ENCODE results near the gene MAPK7.
"Not testable (repeated sequence)": the region's sequence is repeated elsewhere in the genome, so short reads cannot be mapped to it uniquely, and the experiment has no call there.

The MAPK7 gene

DNA sequence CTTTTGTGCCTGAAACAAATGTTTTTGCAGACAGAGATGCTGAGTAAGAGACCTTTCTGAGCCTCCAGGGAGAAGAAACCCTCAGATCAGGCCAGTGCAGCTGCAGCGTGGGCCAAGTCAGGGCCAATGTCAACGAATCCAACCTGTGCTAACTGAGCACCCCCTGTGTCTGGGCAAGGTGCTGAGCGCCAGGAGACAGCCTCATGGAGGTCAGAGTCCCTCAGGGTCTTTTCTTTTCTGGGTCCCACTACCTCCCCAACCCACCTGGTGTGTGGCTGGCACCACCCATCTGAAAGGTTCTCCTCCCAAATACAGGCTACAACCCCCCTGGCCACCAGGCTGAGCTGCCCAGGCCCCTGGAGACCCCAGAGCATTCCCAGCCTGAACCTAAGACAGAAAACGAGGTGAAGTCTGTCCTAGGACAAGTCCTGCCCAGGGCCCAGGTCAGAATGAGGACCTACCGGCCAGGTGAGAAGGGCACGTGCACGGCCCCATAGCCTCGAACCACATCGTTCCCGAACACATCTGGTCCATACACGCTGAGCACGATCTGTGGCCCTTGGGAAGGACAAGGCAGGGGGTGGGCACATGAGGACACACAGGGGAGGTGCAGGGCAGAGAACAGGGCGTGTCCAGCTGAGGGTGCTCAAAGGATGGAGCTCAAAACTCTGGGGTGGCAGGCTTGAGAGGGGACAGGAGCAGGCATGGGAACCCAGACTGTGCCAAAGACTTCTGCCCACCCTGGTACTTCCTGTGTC lies 30.8 kb upstream of the MAPK7 start:
- no peak overlapping the region for H3K27ac Mint-ChIP-seq
- H3K4me3 Mint-ChIP-seq, result no peak overlapping the region
- no peaks in the 10 kb centered on the region for H3K36me3 Mint-ChIP-seq (ENCODE audit: low read depth)
- peaks cover 8% of the 10 kb centered on the region for H3K27me3 Mint-ChIP-seq (ENCODE audit: low read depth)
- no peaks in the 10 kb centered on the region for H3K4me1 Mint-ChIP-seq (ENCODE audit: low read depth)
- H3K9me3 Mint-ChIP-seq, result no peaks in the 10 kb centered on the region

DNA sequence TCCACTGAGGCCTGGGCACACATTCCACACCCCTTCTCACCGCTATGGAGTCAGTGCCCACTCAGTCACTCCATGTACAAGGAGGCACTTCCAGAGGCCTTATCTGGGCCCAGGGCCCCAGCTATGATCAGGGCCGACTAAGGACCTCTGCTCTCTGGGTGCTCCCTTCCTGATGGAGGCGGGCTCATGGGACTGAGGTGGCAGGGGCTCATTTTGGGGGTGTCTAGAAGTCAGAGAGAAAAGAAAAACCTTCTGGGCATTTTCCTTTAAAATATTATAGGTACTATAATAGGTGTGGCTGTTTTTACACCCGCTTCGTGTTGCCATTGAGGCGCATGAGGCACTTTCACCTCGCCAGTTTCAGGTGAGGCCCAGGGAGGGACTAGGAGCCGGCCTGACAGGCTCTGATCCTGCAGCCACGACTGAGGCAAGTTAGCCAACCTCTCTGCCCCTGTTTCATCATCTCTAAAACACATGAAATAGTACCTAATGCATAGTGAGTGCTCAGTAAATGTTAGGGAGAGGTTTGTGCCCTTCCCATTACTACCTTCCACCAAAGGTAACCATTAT lies 30.1 kb upstream of the MAPK7 start:
- H3K9me3 Mint-ChIP-seq, result no peaks in the 10 kb centered on the region
- no peaks in the 10 kb centered on the region for H3K36me3 Mint-ChIP-seq (ENCODE audit: low read depth)
- H3K4me3 Mint-ChIP-seq, result no peak overlapping the region
- no peak overlapping the region for H3K27ac Mint-ChIP-seq
- H3K4me1 Mint-ChIP-seq (ENCODE audit: low read depth), result no peaks in the 10 kb centered on the region
- peaks cover 8% of the 10 kb centered on the region for H3K27me3 Mint-ChIP-seq (ENCODE audit: low read depth)

DNA sequence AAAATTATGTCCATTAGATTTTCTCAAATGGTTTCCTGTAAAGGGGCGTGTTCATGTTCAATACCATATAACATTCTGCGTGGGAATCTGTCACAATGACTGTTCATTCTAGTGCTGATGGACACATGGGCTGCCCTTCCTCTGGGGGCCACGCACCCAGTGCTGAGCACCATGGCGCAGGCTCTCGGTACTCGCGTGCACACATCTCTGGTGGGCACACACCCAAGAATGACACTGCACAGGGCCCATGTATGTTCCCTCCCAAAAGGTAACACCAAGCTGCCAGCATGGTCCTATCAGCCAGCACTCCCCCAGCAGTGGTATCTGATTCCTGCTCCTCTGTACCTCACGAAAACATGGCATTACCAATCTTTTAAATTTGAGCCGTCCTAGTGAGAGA lies 29.5 kb upstream of the MAPK7 start:
- H3K4me1 Mint-ChIP-seq (ENCODE audit: low read depth), result no peaks in the 10 kb centered on the region
- peaks cover 8% of the 10 kb centered on the region for H3K27me3 Mint-ChIP-seq (ENCODE audit: low read depth)
- no peaks in the 10 kb centered on the region for H3K9me3 Mint-ChIP-seq
- no peak overlapping the region for H3K4me3 Mint-ChIP-seq
- no peak overlapping the region for H3K27ac Mint-ChIP-seq
- H3K36me3 Mint-ChIP-seq (ENCODE audit: low read depth), result no peaks in the 10 kb centered on the region

DNA sequence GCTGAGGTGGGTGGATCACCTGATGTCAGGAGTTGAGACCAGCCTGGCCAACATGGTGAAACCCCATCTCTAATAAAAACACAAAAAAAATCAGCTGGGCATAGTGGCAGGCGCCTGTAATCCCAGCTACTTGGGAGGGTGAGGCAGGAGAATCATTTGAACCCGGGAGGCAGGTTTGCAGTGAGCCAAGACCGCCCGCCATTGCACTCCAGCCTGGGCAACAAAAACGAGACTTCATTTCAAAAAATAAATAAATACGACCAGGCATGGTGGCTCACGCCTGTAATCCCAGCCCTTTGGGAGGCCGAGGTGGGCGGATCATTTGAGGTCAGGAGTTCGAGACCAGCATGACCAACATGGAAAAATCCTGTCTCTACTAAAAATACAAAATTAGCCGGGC lies 24.9 kb upstream of the MAPK7 start:
- H3K27me3 Mint-ChIP-seq (ENCODE audit: low read depth), result peaks cover 25% of the 10 kb centered on the region
- H3K36me3 Mint-ChIP-seq (ENCODE audit: low read depth); H3K4me3 Mint-ChIP-seq: not testable (repeated sequence)

DNA sequence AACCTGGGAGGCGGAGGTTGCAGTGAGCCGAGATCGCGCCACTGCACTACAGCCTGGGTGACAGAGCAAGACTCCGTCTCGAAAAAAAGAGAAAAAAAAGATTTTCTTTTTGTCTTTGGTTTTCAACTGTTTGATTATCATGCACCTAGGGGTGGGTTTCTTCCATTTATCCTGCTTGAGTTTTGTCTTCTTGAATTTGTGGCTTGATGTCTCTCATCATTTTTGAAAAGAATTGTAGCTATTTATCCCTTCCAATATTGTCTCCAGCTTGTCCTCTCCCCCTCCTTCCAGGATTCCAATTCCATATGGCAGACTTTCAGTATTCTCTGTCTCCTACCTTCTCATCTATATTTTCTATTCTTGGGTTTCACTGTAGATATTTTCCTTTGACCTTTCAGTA lies 23.6 kb upstream of the MAPK7 start:
- no peaks in the 10 kb centered on the region for H3K4me1 Mint-ChIP-seq (ENCODE audit: low read depth)
- H3K27ac Mint-ChIP-seq, result no peak overlapping the region
- no peak overlapping the region for H3K4me3 Mint-ChIP-seq
- no peaks in the 10 kb centered on the region for H3K9me3 Mint-ChIP-seq
- no peaks in the 10 kb centered on the region for H3K36me3 Mint-ChIP-seq (ENCODE audit: low read depth)
- peaks cover 33% of the 10 kb centered on the region for H3K27me3 Mint-ChIP-seq (ENCODE audit: low read depth)

More for the DNA sequence above, 24.9 kb upstream of the MAPK7 start:
- H3K9me3 Mint-ChIP-seq; H3K4me1 Mint-ChIP-seq (ENCODE audit: low read depth); H3K27ac Mint-ChIP-seq: not testable (repeated sequence)

DNA sequence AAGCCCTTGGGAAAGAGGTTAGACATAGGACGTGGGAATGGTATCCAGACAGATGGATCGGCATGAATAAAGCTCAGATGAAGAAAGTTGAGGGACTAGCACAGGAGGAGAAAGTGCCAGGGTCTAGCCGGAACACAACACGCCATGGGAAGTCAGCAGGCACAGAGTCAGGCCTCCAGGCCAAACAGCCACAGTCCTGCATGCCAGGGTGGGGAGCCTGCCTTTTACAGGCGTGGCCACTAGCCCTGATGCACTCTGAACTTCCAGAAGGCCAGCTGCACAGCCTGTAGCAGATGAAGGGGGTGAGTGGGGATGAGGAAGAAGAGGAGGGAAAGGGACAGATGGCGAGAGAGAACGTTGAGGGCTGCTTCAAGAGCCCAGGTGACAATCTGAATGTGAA lies 20.9 kb upstream of the MAPK7 start:
- Mint-ChIP-seq H3K9me3 (no peaks in the 10 kb centered on the region), H3K27ac (no peak overlapping the region), H3K27me3 (ENCODE audit: low read depth) (peaks cover 33% of the 10 kb centered on the region), H3K4me1 (ENCODE audit: low read depth) (peaks cover 1% of the 10 kb centered on the region), H3K36me3 (ENCODE audit: low read depth) (no peaks in the 10 kb centered on the region), H3K4me3 (no peak overlapping the region)

DNA sequence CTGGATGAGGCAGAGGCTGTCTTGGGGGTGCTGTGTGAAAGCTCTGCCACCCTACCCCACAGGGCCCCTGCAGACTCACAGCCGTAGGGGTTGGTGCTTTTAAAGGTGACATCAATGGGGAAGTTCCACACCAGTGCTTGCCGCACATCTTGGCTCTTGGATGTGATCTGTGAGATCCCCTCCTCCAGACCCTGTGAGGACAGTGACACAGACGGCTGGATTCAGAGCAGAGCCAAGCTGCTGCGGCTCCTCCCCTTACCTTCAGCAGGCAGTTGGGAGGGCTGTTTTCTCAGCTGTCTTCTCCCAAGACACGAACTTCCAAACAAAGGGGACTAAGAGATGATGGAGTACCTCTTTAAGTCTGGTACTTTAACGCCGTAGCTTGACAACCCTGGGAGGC lies 20.5 kb upstream of the MAPK7 start:
- peaks cover 1% of the 10 kb centered on the region for H3K4me1 Mint-ChIP-seq (ENCODE audit: low read depth)
- peaks cover 33% of the 10 kb centered on the region for H3K27me3 Mint-ChIP-seq (ENCODE audit: low read depth)
- H3K4me3 Mint-ChIP-seq, result no peak overlapping the region
- no peaks in the 10 kb centered on the region for H3K9me3 Mint-ChIP-seq
- H3K36me3 Mint-ChIP-seq (ENCODE audit: low read depth), result no peaks in the 10 kb centered on the region
- no peak overlapping the region for H3K27ac Mint-ChIP-seq

DNA sequence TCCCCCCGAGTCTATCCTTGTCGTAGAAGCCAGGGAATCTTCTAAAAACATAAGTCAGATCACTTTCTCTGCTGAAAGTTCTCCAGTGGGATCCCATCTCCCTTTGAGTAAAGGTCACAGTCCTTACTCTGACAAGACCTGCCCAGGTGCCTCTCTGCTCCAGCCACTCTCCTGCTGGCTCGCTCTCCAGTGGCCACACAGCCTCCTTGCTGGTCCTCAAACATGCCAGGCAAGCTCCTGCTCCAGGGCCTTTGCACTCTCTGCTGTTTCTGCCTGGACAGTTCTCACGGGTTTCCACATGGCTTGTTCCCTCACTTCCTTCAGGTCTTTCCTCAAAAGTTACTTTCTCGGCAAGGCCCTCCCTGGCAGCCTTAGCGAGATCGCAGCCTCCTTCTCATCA lies 19.1 kb upstream of the MAPK7 start:
- Mint-ChIP-seq H3K36me3 (ENCODE audit: low read depth) (no peaks in the 10 kb centered on the region), H3K27ac (no peak overlapping the region), H3K9me3 (no peaks in the 10 kb centered on the region), H3K27me3 (ENCODE audit: low read depth) (peaks cover 30% of the 10 kb centered on the region), H3K4me3 (no peak overlapping the region), H3K4me1 (ENCODE audit: low read depth) (peaks cover 3% of the 10 kb centered on the region)

DNA sequence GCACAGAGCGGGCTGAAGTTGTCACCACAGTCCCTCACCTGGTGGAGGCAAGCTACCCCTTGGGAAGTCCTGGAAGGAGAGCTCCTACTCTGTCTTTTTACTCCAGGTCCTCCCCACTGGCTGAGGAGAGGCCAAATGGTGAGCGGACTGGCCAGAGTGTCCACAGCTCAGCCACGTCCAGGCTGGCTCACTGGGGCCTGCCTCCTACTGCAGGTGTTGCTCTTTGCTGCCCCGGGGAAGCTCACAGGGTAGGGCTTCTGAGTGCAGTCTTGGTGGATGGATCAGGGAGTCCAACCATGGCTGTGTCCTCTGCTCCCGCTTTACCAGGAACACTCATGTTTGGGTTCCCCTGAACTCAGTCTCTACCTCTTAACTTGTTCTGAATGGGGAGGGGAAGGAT lies 18.4 kb upstream of the MAPK7 start:
- peaks cover 28% of the 10 kb centered on the region for H3K27me3 Mint-ChIP-seq (ENCODE audit: low read depth)
- no peak overlapping the region for H3K4me3 Mint-ChIP-seq
- H3K27ac Mint-ChIP-seq, result no peak overlapping the region
- H3K36me3 Mint-ChIP-seq (ENCODE audit: low read depth), result no peaks in the 10 kb centered on the region
- no peaks in the 10 kb centered on the region for H3K9me3 Mint-ChIP-seq
- H3K4me1 Mint-ChIP-seq (ENCODE audit: low read depth), result peaks cover 3% of the 10 kb centered on the region

DNA sequence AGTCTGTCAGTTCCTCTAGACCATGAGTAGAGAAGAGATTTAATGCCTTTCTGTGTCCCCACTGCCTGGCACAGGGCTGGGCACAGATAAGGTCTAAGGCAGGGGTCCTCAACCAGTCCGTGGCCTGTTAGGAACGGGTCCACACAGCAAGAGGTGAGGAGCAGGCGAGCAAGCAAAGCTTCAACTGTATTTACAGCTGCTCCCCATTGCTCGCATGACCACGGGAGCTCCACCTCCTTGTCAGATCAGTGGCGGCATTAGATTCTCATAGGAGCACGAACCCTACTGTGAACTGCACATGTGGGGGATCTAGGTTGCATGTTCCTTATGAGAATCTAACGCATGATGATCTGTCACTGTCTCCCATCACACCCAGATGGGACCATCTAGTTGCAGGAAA lies 17.5 kb upstream of the MAPK7 start:
- Mint-ChIP-seq H3K36me3 (ENCODE audit: low read depth) (no peaks in the 10 kb centered on the region), H3K9me3 (no peaks in the 10 kb centered on the region), H3K27ac (no peak overlapping the region), H3K4me3 (no peak overlapping the region), H3K4me1 (ENCODE audit: low read depth) (peaks cover 3% of the 10 kb centered on the region), H3K27me3 (ENCODE audit: low read depth) (peaks cover 28% of the 10 kb centered on the region)

DNA sequence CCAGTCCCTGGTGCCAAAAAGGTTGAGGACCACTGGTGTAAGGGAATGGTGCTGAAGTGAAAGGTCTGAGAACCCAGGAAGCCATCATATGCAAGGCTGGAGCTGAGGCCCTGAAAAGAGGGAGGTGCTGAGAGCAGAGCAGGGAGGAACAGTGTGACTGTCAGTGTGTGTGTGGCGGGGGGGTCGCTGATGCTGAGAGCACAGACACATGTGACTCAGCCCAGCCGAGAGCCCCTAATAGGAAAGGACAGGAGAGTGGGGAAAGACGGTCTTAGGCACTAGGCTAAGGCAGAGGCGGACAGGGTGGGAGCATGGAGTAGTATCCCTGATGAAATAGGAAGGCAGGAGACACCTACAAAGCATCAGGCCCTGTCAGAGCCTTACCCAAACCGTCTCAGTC lies 17.0 kb upstream of the MAPK7 start:
- Mint-ChIP-seq H3K4me1 (ENCODE audit: low read depth) (peaks cover 3% of the 10 kb centered on the region), H3K9me3 (no peaks in the 10 kb centered on the region), H3K27ac (peak overlapping the region; percentile 4), H3K27me3 (ENCODE audit: low read depth) (peaks cover 27% of the 10 kb centered on the region), H3K36me3 (ENCODE audit: low read depth) (no peaks in the 10 kb centered on the region), H3K4me3 (peak overlapping the region; percentile 56)

DNA sequence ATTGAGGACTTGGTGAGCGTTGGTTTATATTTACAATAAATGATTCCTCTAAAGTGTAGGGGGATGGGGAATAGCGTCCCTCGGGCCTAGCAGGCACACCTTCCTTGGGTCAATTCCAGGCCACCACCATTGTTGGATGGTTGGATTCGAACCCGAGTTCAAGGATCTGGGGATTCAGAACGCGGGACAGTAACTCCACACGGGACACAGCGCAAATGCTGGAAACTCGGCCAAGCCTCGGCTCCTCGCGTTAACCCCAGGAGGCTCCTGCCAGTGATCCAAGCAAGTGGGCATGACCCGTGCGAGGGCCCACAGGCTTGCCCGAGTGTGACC lies 16.4 kb upstream of the MAPK7 start:
- Mint-ChIP-seq H3K4me1 (ENCODE audit: low read depth) (peaks cover 3% of the 10 kb centered on the region), H3K27me3 (ENCODE audit: low read depth) (peaks cover 22% of the 10 kb centered on the region), H3K36me3 (ENCODE audit: low read depth) (no peaks in the 10 kb centered on the region), H3K9me3 (no peaks in the 10 kb centered on the region), H3K4me3 (peak overlapping the region; percentile 76), H3K27ac (peak overlapping the region; percentile 9)

DNA sequence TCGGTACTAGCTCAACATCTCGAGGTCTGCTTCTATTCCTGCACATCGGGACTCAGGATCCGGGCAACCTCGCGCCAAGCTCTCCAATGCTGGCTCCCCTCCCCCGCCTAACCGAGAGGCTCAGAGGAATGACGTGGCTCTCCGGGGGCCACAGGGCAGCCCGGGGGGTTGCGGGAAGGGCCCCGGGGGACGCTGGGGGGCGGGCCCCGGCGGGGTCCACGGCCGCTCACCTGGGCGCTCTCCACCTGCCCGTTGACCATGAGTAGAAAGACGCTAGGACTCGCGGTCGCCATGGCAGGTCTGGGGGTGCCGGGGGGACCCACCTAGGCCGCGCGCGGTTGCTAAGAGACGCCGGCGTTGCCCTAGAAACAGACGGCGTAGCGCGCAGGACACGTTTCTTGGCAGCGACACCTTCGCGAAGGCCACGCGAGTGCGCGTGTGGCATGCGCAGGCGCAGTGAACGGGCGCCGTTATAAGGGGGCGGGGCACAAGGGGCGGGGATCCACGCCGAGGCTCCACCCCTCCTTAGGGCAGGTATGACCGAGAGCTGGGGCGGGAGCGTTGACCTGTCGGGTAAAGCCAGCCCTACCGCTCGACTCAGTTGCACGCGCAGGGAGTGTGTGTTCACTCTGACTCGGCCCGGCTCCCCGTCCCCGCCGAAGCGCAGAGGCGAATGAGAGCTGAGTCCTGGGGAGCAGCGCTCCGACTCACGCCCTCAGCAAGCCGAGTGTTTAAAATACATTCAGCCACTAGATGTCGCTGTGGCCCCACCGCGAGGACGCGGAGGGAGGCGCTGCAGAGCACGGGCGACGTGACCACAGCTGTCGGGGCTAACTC lies 15.8 kb upstream of the MAPK7 start, which contains the start of gene B9D1:
Gene B9D1 (minus strand): TSS at position 447 of the 837 bp plus-strand sequence. CDS start 154 bp downstream, at position 293.
- no peaks in the 10 kb centered on the region for H3K9me3 Mint-ChIP-seq
- H3K36me3 Mint-ChIP-seq (ENCODE audit: low read depth), result no peaks in the 10 kb centered on the region
- peaks cover 3% of the 10 kb centered on the region for H3K4me1 Mint-ChIP-seq (ENCODE audit: low read depth)
- H3K27me3 Mint-ChIP-seq (ENCODE audit: low read depth), result peaks cover 21% of the 10 kb centered on the region
- peak within 1 kb of the TSS; percentile 64 for H3K27ac Mint-ChIP-seq
- peak within 1 kb of the TSS; percentile 86 for H3K4me3 Mint-ChIP-seq

DNA sequence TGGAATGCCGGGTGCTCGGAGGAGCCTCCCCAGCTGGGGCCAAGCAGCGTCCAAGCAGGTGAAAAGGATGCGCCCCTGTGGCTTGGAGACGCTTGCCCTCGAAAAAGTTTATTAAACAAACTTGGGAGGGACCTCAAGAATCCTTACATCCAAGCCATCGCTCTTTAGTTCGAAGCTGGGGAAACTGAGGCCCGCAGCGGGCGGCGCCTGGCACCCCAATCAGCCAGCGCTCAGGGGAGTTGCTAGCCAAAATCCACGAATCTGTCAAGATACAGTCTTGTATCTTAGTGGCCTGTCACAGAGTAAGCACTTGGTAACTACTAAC lies 15.2 kb upstream of the MAPK7 start:
- Mint-ChIP-seq H3K27ac (peak overlapping the region; percentile 45), H3K4me1 (ENCODE audit: low read depth) (peaks cover 3% of the 10 kb centered on the region), H3K9me3 (no peaks in the 10 kb centered on the region), H3K36me3 (ENCODE audit: low read depth) (no peaks in the 10 kb centered on the region), H3K4me3 (peak overlapping the region; percentile 86), H3K27me3 (ENCODE audit: low read depth) (peaks cover 19% of the 10 kb centered on the region)

DNA sequence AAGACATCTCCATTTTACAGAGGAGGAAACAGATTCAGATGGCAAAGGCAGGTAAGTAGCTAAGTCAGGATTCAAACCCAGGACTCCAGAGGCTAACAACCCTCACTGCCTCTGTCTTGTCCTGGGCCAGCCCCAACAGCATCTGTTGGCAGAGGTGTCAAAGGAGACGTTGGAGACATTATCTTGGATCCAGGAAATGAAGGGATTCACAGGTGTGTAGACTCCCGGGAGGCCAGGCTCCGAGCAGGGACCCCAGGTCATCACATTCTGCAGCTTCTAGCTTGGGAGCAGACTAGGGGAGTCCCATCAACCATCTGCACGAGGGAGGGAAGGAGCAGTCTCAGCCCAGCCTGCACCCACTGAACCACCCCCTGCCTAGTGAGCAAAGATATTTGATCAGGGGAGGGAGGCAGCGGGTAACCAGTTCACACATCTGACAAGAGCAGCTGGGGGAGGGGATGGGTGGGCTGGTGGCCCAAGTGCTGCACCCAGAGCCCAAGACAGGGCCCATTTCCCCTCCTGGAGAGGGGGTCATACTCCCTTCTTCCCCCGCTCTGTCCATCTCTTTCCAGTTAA lies 14.8 kb upstream of the MAPK7 start:
- Mint-ChIP-seq H3K4me1 (ENCODE audit: low read depth) (peaks cover 3% of the 10 kb centered on the region), H3K27me3 (ENCODE audit: low read depth) (peaks cover 14% of the 10 kb centered on the region), H3K9me3 (no peaks in the 10 kb centered on the region), H3K4me3 (peak overlapping the region; percentile 44), H3K27ac (peak overlapping the region; percentile 45), H3K36me3 (ENCODE audit: low read depth) (no peaks in the 10 kb centered on the region)

All from T-helper 1 cell treated with Interleukin-12 subunit alpha and Interleukin-12 subunit beta and Interleukin-4 antibody, amounts not matched to agents 30 μg/mL and 1 μg/mL, for 36 hours (primary cell).